Measurements from ENCODE around the gene ROBO4.

ROBO4 gene

GRCh38 chr11:124919898-124920297 is 22.2 kb upstream of the ROBO4 start:
- in situ Hi-C loops (cut with MboI; ENCODE audit: low sequenced_read_pairs): no loop called here

- in situ Hi-C loops (cut with MboI; ENCODE audit: low sequenced_read_pairs): no loop called here
Measured at GRCh38 chr11:124918950-124919349, 21.3 kb upstream of the ROBO4 start, which contains the start of gene HEPN1. Gene HEPN1 (plus strand): TSS chr11:124919250.

GRCh38 chr11:124917115-124917637 is 19.5 kb upstream of the ROBO4 start:
- in situ Hi-C loops (cut with MboI; ENCODE audit: low sequenced_read_pairs): no loop called here

- in situ Hi-C loops (cut with MboI; ENCODE audit: low sequenced_read_pairs): no loop called here
Measured at GRCh38 chr11:124916370-124916710, 18.7 kb upstream of the ROBO4 start.

- in situ Hi-C loops (cut with MboI; ENCODE audit: low sequenced_read_pairs): no loop called here
Measured at GRCh38 chr11:124915541-124916369, 18.1 kb upstream of the ROBO4 start.

DNA sequence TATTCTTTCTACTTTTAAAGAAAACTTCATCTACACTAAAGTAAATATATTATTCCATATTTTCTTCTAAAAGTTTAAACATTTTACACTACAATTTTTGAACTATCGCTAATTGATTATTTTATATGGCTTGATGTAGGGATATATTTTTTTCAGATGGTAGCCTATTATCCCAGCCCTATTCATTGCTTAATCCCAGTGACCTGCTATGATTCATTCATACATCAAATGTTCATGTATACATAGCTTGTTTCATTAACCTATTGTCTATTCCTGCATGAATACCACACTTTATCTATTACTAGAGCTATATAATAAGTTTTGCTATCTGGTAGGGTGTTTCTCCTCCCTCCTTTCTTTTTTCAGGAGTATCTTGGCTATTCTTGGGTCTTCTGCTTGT is 5.0 kb upstream of the ROBO4 start:
- in situ Hi-C loops (cut with MboI; ENCODE audit: low sequenced_read_pairs): no loop called here

- in situ Hi-C loops (cut with MboI; ENCODE audit: low sequenced_read_pairs): no loop called here
Measured at GRCh38 chr11:124900464-124900863, 2.8 kb upstream of the ROBO4 start.

GRCh38 chr11:124899383-124900145 is 1.9 kb upstream of the ROBO4 start:
- in situ Hi-C loops (cut with MboI; ENCODE audit: low sequenced_read_pairs): no loop called here

DNA sequence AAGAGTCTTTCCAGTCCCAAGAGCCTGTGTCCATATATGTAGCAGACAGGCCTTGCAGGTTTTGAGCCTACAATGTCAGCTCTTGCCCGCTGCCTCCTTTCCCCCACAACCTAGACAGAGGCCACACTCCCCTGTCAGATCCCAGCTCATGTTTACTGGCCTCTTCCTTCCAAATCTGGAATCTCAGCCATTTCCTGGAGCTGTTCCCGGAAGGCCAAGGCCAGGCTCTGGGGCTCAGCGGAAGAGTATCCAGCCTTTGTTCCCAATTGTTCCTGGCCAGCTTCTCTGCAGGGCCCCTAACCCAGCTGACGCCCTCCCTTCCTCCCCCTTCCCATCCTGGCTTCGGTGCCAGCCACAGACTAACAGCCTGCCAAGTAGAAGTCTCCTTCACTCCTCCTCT is 1.0 kb upstream of the ROBO4 start:
- in situ Hi-C loops (cut with MboI; ENCODE audit: low sequenced_read_pairs): no loop called here

DNA sequence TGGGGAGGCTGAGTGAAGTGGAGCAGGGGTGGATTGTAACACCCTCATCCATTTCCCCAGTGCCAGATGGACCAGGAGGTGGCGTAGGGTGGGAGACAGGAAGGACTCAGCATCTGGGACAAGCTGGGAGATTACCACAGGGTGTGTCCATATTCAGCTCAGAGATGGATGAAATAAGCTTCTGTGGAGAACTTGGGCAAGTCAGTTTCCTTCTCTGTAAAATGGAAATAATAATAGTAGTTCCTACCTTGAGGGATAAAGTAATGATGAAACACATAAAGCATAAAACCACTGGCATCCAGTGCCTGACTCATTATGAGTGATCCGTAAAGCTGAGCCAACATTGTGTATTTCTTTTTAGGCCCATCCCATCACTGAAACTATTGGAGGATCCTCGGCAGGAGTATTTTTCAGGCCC is 607 bp upstream of the ROBO4 start:
- in situ Hi-C loops (cut with MboI; ENCODE audit: low sequenced_read_pairs): no loop called here

- in situ Hi-C loops (cut with MboI; ENCODE audit: low sequenced_read_pairs): no loop called here
Measured at GRCh38 chr11:124896821-124897391, 759 bp downstream of the ROBO4 start.

GRCh38 chr11:124896071-124896750 is 1.5 kb downstream of the ROBO4 start:
- in situ Hi-C loops (cut with MboI; ENCODE audit: low sequenced_read_pairs): no loop called here

GRCh38 chr11:124895471-124895971 is 2.1 kb downstream of the ROBO4 start:
- in situ Hi-C loops (cut with MboI; ENCODE audit: low sequenced_read_pairs): no loop called here

GRCh38 chr11:124894606-124895430 is 2.8 kb downstream of the ROBO4 start:
- in situ Hi-C loops (cut with MboI; ENCODE audit: low sequenced_read_pairs): no loop called here

DNA sequence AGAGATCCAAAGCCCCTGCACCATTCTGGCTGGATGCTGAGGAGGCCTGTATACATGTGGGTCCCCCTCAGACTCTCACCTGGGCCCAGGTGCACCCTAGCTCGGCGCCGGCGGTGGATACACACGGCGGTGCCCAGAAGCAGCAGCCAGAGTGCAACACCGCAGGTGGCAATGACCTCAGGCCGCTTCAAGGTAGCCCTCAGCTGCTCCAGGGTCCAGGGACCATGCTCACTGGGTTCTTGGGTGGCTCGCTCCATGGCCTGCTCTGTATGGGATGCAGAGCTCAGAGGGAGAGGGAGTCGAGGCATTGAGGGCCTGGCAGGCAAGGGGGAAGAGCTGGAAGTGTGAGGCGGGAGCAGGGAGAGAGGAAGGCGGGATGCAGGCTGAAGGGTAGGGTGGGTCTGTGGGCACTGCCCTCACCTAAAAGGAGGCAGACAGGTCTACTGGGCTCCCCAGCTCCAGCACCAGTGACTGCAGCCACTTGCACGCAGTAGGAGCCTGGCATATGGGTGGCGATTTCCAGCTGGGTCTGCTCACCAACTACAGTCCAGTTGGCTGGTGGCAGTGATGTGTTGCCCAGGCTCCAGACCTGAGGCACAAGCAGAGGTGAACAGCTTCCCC is 3.8 kb downstream of the ROBO4 start:
- in situ Hi-C loops (cut with MboI; ENCODE audit: low sequenced_read_pairs): no loop called here

DNA sequence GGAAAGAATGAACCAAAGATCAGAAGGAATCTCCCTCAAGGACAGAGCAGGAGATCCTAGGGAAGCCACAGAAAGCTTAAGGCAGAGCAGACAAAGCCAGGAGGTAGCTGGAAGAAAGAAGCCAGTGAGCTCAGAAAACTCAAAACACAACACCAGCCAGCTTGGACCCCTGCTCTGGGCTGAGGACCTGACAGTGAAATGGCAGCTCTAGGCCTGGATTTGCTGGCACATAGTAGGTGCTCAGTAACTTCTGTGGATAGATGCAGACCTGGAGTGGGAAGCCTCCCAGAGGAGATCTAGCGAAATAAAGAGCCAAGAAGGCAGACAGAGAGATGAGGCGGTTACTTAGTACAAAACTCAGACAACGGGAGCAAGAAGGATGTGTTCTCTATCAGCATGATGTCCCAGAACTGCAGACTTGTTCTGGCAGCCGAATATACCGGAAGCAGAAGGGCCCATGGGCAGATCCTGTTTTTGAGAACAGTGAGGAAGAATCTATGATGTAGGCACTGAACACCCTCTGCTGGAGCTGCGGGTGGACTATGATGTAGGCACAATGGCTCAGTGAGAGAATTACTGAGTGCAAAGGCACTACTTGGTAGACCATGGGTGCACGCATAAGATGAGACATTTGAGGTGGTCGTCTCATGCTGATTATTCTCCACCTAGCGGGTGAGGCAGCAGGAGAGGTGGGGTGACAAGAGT is 4.8 kb downstream of the ROBO4 start:
- in situ Hi-C loops (cut with MboI; ENCODE audit: low sequenced_read_pairs): no loop called here

DNA sequence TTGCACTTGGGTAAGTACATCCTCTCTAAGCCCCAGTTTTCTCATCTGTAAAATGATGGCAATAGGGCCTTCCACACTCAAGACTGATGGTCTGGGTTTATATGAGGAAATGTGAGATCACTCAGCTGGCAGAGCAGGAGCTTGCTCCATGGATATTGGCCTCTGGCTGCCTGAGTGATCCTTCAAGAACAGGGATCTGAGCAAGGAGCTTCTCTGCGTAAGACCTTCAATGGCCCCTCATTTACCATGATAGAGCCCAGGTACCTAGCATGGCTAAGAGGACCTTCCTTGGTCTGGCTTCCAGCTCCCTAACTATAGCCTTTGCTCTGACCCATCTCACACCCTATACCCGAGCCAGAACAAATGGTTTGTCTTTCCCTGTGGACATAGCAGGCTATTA is 5.5 kb downstream of the ROBO4 start:
- in situ Hi-C loops (cut with MboI; ENCODE audit: low sequenced_read_pairs): no loop called here

DNA sequence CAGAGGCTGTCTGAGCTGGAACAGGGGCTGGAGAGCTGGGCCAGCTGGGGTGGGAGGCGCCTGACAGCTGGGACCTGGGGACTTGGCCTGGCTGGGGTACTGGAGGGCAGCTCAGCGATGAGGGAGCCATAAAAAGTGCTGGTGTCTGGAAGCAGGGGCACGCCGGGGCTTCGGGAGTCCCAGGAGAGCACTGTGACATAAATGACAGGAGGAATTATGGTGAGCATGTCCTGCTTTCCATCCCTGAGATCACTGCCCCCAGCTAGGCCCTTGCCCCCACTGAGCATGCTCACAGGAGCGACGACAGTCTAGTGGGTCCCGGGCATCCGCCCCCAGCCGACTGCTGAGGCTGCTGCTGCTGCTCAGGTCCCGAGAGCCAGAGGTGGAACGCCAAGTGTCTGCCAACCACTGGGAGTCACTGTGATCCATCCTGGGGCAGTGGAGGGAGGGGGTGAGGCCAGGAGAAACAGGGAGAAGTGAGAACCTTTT is 6.2 kb downstream of the ROBO4 start:
- in situ Hi-C loops (cut with MboI; ENCODE audit: low sequenced_read_pairs): no loop called here
